ENCODE measurements around the gene RTF2.
"Not testable (repeated sequence)": the region's sequence is repeated elsewhere in the genome, so short reads cannot be mapped to it uniquely, and the experiment has no call there.

The RTF2 gene

GRCh38 chr20:56554869-56555268 lies 86.4 kb downstream of the RTF2 start:
- DNase-seq = no peak

- no peak for DNase-seq
These were observed 90.5 kb downstream of the RTF2 start for GRCh38 chr20:56558968-56559367.

- DNase-seq = not testable (repeated sequence)
These were observed 96.1 kb downstream of the RTF2 start for GRCh38 chr20:56564526-56564925.

GRCh38 chr20:56565511-56565910 lies 97.1 kb downstream of the RTF2 start:
- DNase-seq = no peak

- peak; percentile 5 for DNase-seq
These were observed 98.2 kb downstream of the RTF2 start for GRCh38 chr20:56566621-56567020.
